ENCODE results near the gene FOXP1.

FOXP1 gene

GRCh38 chr3:71442652-71443042, 140.9 kb downstream of the FOXP1 start:
- TF ChIP-seq TCF4 (CRISPR knock-in tag; IDR thresholded peaks at IDR 0.05; ENCODE audit: borderline replicate concordance): no peak
- no peak for TF ChIP-seq SNAI2 (CRISPR knock-in tag; IDR thresholded peaks at IDR 0.05)
- TF ChIP-seq ARNTL (CRISPR knock-in tag; IDR thresholded peaks at IDR 0.05; ENCODE audit: borderline replicate concordance, low read depth): no peak
- TF ChIP-seq CSDC2 (CRISPR knock-in tag; IDR thresholded peaks at IDR 0.05): no peak
- TF ChIP-seq ZFP30 (CRISPR knock-in tag; IDR thresholded peaks at IDR 0.05): no peak
- no peak for TF ChIP-seq ISL1 (CRISPR knock-in tag; IDR thresholded peaks at IDR 0.05)
- TF ChIP-seq CSRNP3 (CRISPR knock-in tag; IDR thresholded peaks at IDR 0.05): no peak
- TF ChIP-seq PATZ1 (CRISPR knock-in tag; IDR thresholded peaks at IDR 0.05; ENCODE audit: borderline replicate concordance): no peak
- TF ChIP-seq ZC3H10 (CRISPR knock-in tag; IDR thresholded peaks at IDR 0.05): no peak
- no peak for TF ChIP-seq TOX (CRISPR knock-in tag; IDR thresholded peaks at IDR 0.05; ENCODE audit: borderline replicate concordance)
- no peak for TF ChIP-seq ZFP3 (CRISPR knock-in tag; IDR thresholded peaks at IDR 0.05)
- TF ChIP-seq GLIS3 (CRISPR knock-in tag; IDR thresholded peaks at IDR 0.05): no peak
- no peak for TF ChIP-seq ESRRG (CRISPR knock-in tag; IDR thresholded peaks at IDR 0.05)

GRCh38 chr3:71441925-71442651, 141.4 kb downstream of the FOXP1 start:
- no peak for TF ChIP-seq CSRNP3 (CRISPR knock-in tag; IDR thresholded peaks at IDR 0.05)
- TF ChIP-seq GLIS3 (CRISPR knock-in tag; IDR thresholded peaks at IDR 0.05): no peak
- peak; percentile 97 for TF ChIP-seq ZFP3 (CRISPR knock-in tag; IDR thresholded peaks at IDR 0.05)
- no peak for ATAC-seq

More at GRCh38 chr3:71442652-71443042, 140.9 kb downstream of the FOXP1 start:
- ATAC-seq: no peak

- ATAC-seq: no peak
- TF ChIP-seq RARB (CRISPR knock-in tag; IDR thresholded peaks at IDR 0.05): no peak
- TF ChIP-seq ZFP3 (CRISPR knock-in tag; IDR thresholded peaks at IDR 0.05): no peak
- TF ChIP-seq ZNF70 (CRISPR knock-in tag; IDR thresholded peaks at IDR 0.05): no peak
- TF ChIP-seq ZNF8 (CRISPR knock-in tag; IDR thresholded peaks at IDR 0.05): no peak
- no peak for TF ChIP-seq GLIS3 (CRISPR knock-in tag; IDR thresholded peaks at IDR 0.05)
- TF ChIP-seq CREB5 (CRISPR knock-in tag; IDR thresholded peaks at IDR 0.05; ENCODE audit: low read depth): no peak
- TF ChIP-seq ZNF565 (CRISPR knock-in tag; conservative IDR thresholded peaks at IDR 0.05; ENCODE audit: low read depth): no peak
- no peak for TF ChIP-seq ZFP30 (CRISPR knock-in tag; IDR thresholded peaks at IDR 0.05)
- TF ChIP-seq OSR1 (CRISPR knock-in tag; IDR thresholded peaks at IDR 0.05): no peak
- no peak for TF ChIP-seq TOX (CRISPR knock-in tag; IDR thresholded peaks at IDR 0.05; ENCODE audit: borderline replicate concordance)
- TF ChIP-seq ISL1 (CRISPR knock-in tag; IDR thresholded peaks at IDR 0.05): no peak
- no peak for TF ChIP-seq CSRNP3 (CRISPR knock-in tag; IDR thresholded peaks at IDR 0.05)
- no peak for TF ChIP-seq SNAI2 (CRISPR knock-in tag; IDR thresholded peaks at IDR 0.05)
- TF ChIP-seq ZC3H10 (CRISPR knock-in tag; IDR thresholded peaks at IDR 0.05): no peak
- no peak for TF ChIP-seq CSDC2 (CRISPR knock-in tag; IDR thresholded peaks at IDR 0.05)
- no peak for TF ChIP-seq BACH2 (CRISPR knock-in tag; IDR thresholded peaks at IDR 0.05; ENCODE audit: borderline replicate concordance)
- TF ChIP-seq POU6F1 (CRISPR knock-in tag; IDR thresholded peaks at IDR 0.05; ENCODE audit: borderline replicate concordance, low read depth): no peak
- no peak for TF ChIP-seq ESRRG (CRISPR knock-in tag; IDR thresholded peaks at IDR 0.05)
Measured at GRCh38 chr3:71441217-71441924, 142.2 kb downstream of the FOXP1 start.

Measured in SK-N-SH treated with all-trans-retinoic acid at 6 μM for 48 hours (cell line).